Common myeloid progenitor, CD34-positive (primary cell): Measurements from ENCODE around the gene CYP3A4.
"Not testable (repeated sequence)": the region's sequence is repeated elsewhere in the genome, so short reads cannot be mapped to it uniquely, and the experiment has no call there.

Experiments
- CTCF ChIA-PET: fragments of 350-600 bp; sonication (Branson Sonifier 250); formaldehyde crosslinking; loops from one replicate; lab custom pipeline; 2021; ENCODE audit warnings: antibody characterized with exemption; lab: Charles Lee
- POLR2A ChIA-PET: fragments of 350-600 bp; sonication (Branson Sonifier 250); formaldehyde crosslinking; loops from one replicate; lab custom pipeline; 2021; ENCODE audit warnings: antibody characterized with exemption; lab: Charles Lee
- DNase-seq, 3 donors: peaks; one replicate each; pipeline versions ENCODE4 v3.0.0 to v3.0.0-alpha.2; 2013
- H3K27ac ChIP-seq, 2 experiments: 1 replicate in 1 of 2; 2 replicates in 1 of 2; pipeline ENCODE4 v1.7.0; 2013; ENCODE audit warnings: inconsistent platforms in 2 of 2, low read length in 2 of 2, mild to moderate bottlenecking in 2 of 2, low read depth in 1 of 2, moderate library complexity in 1 of 2; ENCODE audit not compliant: severe bottlenecking in 2 of 2, insufficient read depth in 1 of 2, poor library complexity in 1 of 2
- H3K27me3 ChIP-seq, 5 experiments: replicated peaks in 2 of 5; 1 replicate in 3 of 5; 2 replicates in 2 of 5; pipeline versions ENCODE4 v1.6.1 to v1.7.0; 2013; ENCODE audit warnings: low read length in 4 of 5, mild to moderate bottlenecking in 2 of 5, moderate library complexity in 2 of 5, inconsistent platforms in 1 of 5; ENCODE audit not compliant: insufficient read depth in 5 of 5, control insufficient read depth in 4 of 5
- H3K36me3 ChIP-seq, 4 experiments: 1 replicate in 2 of 4; 2 replicates in 2 of 4; pipeline versions ENCODE4 v1.6.1 to v1.7.0; 2013; ENCODE audit warnings: low read length in 3 of 4, control low read depth in 1 of 4, mild to moderate bottlenecking in 1 of 4; ENCODE audit not compliant: control insufficient read depth in 4 of 4, insufficient read depth in 4 of 4
- H3K4me1 ChIP-seq, 4 experiments: 1 replicate in 3 of 4; 2 replicates in 1 of 4; pipeline versions ENCODE4 v1.6.1 to v1.7.1; 2013; ENCODE audit warnings: low read length in 3 of 4, mild to moderate bottlenecking in 3 of 4, control low read depth in 1 of 4, inconsistent platforms in 1 of 4, moderate library complexity in 1 of 4; ENCODE audit not compliant: control insufficient read depth in 4 of 4, insufficient read depth in 4 of 4; ENCODE audit errors: control extremely low read depth in 1 of 4
- H3K4me3 ChIP-seq, 7 experiments: 1 replicate in 4 of 7; 2 replicates in 3 of 7; pipeline versions ENCODE4 v1.5.1 to v1.7.0; 2013; ENCODE audit warnings: mild to moderate bottlenecking in 7 of 7, low read length in 6 of 7, moderate library complexity in 6 of 7, inconsistent platforms in 2 of 7, low read depth in 2 of 7, control low read depth in 1 of 7; ENCODE audit not compliant: insufficient read depth in 4 of 7, control insufficient read depth in 1 of 7; ENCODE audit errors: extremely low read depth in 1 of 7
- H3K9me3 ChIP-seq, 5 experiments: 1 replicate in 4 of 5; 2 replicates in 1 of 5; pipeline versions ENCODE4 v1.6.1 to v1.7.1; 2013; ENCODE audit warnings: low read length in 4 of 5, mild to moderate bottlenecking in 2 of 5, inconsistent platforms in 1 of 5, low read depth in 1 of 5, moderate library complexity in 1 of 5; ENCODE audit not compliant: control insufficient read depth in 4 of 5, insufficient read depth in 2 of 5; ENCODE audit errors: control extremely low read depth in 1 of 5
- WGBS: methylation state at CpG from one replicate; pipeline ENCODE4 v1.1.5; 2013; ENCODE audit not compliant: insufficient coverage; 5-methylcytosine and 5-hydroxymethylcytosine counted together

CYP3A4 gene

GRCh38 chr7:99785654-99786053 lies 1.7 kb upstream of the CYP3A4 start:
- POLR2A ChIA-PET, H3K27ac ChIP-seq, H3K36me3 ChIP-seq, H3K4me3 ChIP-seq, H3K4me1 ChIP-seq, H3K9me3 ChIP-seq, CTCF ChIA-PET, DNase-seq, H3K27me3 ChIP-seq: not testable (repeated sequence)
- 92% methylated on average over 2 of the region's 3 CpGs for WGBS

- no peak for DNase-seq
- H3K4me3 ChIP-seq = no peak overlapping the region
- H3K4me1 ChIP-seq = no peaks in the 10 kb centered on the region
- H3K36me3 ChIP-seq = no peaks in the 10 kb centered on the region
- POLR2A ChIA-PET = no interaction called here
- no peak overlapping the region for H3K27ac ChIP-seq
- WGBS = 92% methylated on average over 3 of the region's 5 CpGs
- H3K9me3 ChIP-seq = no peaks in the 10 kb centered on the region
- CTCF ChIA-PET = no interaction called here
- H3K27me3 ChIP-seq = peaks cover 0 to 7% (median 5%) of the 10 kb centered on the region in 5 experiments
Measured at GRCh38 chr7:99782012-99782953, 1.7 kb downstream of the CYP3A4 start.

- WGBS = no CpG with 5 or more reads among the region's 1 CpG
- CTCF ChIA-PET = no interaction called here
Measured at GRCh38 chr7:99780588-99780987, 3.4 kb downstream of the CYP3A4 start.

GRCh38 chr7:99779949-99780348 lies 4.0 kb downstream of the CYP3A4 start:
- no peaks in the 10 kb centered on the region for H3K4me1 ChIP-seq
- DNase-seq = no peak
- no peaks in the 10 kb centered on the region for H3K36me3 ChIP-seq
- peaks cover 0 to 2% (median 0%) of the 10 kb centered on the region in 5 experiments for H3K9me3 ChIP-seq
- H3K4me3 ChIP-seq = no peak overlapping the region
- POLR2A ChIA-PET = no interaction called here
- H3K27ac ChIP-seq = no peak overlapping the region
- H3K27me3 ChIP-seq = peaks cover 0 to 7% (median 5%) of the 10 kb centered on the region in 5 experiments
- 100% methylated on average over 2 of the region's 3 CpGs for WGBS
- CTCF ChIA-PET = no interaction called here

More at GRCh38 chr7:99780588-99780987, 3.4 kb downstream of the CYP3A4 start:
- Histone ChIP-seq H3K4me3 (no peak overlapping the region), H3K36me3 (no peaks in the 10 kb centered on the region), H3K9me3 (peaks cover 0 to 2% (median 0%) of the 10 kb centered on the region in 5 experiments), H3K27ac (no peak overlapping the region), H3K27me3 (peaks cover 0 to 7% (median 5%) of the 10 kb centered on the region in 5 experiments), H3K4me1 (no peaks in the 10 kb centered on the region)
- POLR2A ChIA-PET = no interaction called here
- no peak for DNase-seq

- Histone ChIP-seq H3K4me3 (no peak overlapping the region), H3K27ac (no peak overlapping the region), H3K27me3 (peaks cover 0 to 7% (median 4%) of the 10 kb centered on the region in 5 experiments), H3K9me3 (peaks cover 0 to 2% (median 0%) of the 10 kb centered on the region in 5 experiments), H3K4me1 (no peaks in the 10 kb centered on the region), H3K36me3 (no peaks in the 10 kb centered on the region)
- ChIA-PET POLR2A (no interaction called here), CTCF (no interaction called here)
- DNase-seq = no peak
- 86% methylated on average over 2 of the region's 5 CpGs for WGBS
Measured at GRCh38 chr7:99778880-99779279, 5.1 kb downstream of the CYP3A4 start.

GRCh38 chr7:99773395-99773794 lies 10.6 kb downstream of the CYP3A4 start:
- CTCF ChIA-PET, H3K36me3 ChIP-seq, H3K4me1 ChIP-seq, H3K9me3 ChIP-seq, DNase-seq, H3K4me3 ChIP-seq, POLR2A ChIA-PET, H3K27ac ChIP-seq, H3K27me3 ChIP-seq: not testable (repeated sequence)
- 100% methylated on average over 1 of the region's 1 CpG for WGBS

GRCh38 chr7:99772565-99772964 lies 11.4 kb downstream of the CYP3A4 start:
- Histone ChIP-seq H3K27me3 (peaks cover 0 to 4% (median 2%) of the 10 kb centered on the region in 5 experiments), H3K36me3 (no peaks in the 10 kb centered on the region), H3K4me3 (no peak overlapping the region), H3K4me1 (no peaks in the 10 kb centered on the region), H3K27ac (no peak overlapping the region), H3K9me3 (peaks cover 0 to 2% (median 0%) of the 10 kb centered on the region in 5 experiments)
- WGBS = 100% methylated on average over 1 of the region's 1 CpG
- CTCF ChIA-PET = no interaction called here
- POLR2A ChIA-PET = no interaction called here
- no peak for DNase-seq
